Mammary epithelial cell (primary cell): ENCODE results near the gene CCDC107.

ENCODE experiments used
- CTCF ChIP-seq, 2 donors: IDR thresholded peaks in 1 of 2; conservative IDR thresholded peaks in 1 of 2; 2 replicates each; pipeline ENCODE4 v1.5.1; 2011 to 2012; ENCODE audit warnings: inconsistent platforms in 2 of 2, low read length in 2 of 2, mild to moderate bottlenecking in 2 of 2, control low read depth in 1 of 2, low read depth in 1 of 2; ENCODE audit not compliant: insufficient read depth in 1 of 2; ENCODE audit errors: extremely low read depth in 1 of 2
- EZH2 ChIP-seq: IDR thresholded peaks from 2 replicates; pipeline ENCODE4 v1.6.1; 2012; ENCODE audit warnings: low read length, inconsistent platforms, borderline replicate concordance

- TF ChIP-seq CTCF (conservative IDR thresholded peaks at IDR 0.05 in 1 of 2, IDR thresholded peaks at IDR 0.05 in 1 of 2; ENCODE audit: extremely low read depth in 1 of 2, insufficient read depth in 1 of 2, low read depth in 1 of 2, low read length in 2 of 2) (no peak), EZH2 (no peak)
These were observed 30.5 kb upstream of the CCDC107 start for GRCh38 chr9:35627575-35627974.
